HG03025 (cell line): ENCODE measurements around the gene PARP8.
A peak's percentile ranks its signal among the peaks of the same experiment; 100 is the strongest.

Experiments
- ATAC-seq: cut with Tn5 transposase; IDR thresholded peaks from one replicate; pipeline ENCODE4 v1.9.1; 2021; ENCODE audit warnings: mild to moderate bottlenecking, moderate library complexity; ENCODE audit not compliant: unreplicated experiment, low FRiP score

Gene PARP8

GRCh38 chr5:50725800-50726474 lies 59.5 kb downstream of the PARP8 start:
- ATAC-seq: no peak

DNA sequence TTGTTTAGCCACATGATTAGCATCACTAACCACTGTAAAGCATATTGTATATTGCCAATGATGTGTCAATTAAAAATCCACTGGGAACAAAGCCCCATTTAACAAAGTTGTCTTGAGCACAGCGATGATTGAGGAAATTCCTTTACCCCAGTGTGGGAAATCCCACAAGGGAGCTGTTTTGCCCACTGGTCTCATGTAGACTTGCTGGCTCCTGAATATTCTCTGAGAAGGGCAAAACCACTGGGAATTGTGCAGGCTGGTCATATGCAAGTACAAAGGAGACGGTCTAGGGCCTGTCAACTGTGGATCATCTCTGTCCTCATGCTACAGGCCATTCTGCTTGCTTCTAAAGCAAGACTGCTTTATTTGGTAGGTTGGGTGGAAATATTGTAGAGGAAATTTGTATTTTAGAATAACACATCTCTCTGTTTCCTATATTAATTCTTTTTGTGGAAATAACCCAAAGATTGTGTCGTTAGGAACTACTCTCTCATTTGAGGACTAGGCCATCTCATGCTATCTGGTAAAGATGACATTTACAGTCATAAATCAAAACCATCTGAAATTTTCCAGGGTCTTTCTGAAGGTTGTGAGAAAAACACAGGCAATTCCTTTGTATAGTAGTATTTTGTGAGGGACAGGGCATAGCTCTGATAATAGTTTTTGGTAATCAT lies 60.2 kb downstream of the PARP8 start:
- no peak for ATAC-seq

- no peak for ATAC-seq
Measured at GRCh38 chr5:50727149-50727496, 60.7 kb downstream of the PARP8 start.

- ATAC-seq: no peak
Measured at GRCh38 chr5:50727845-50728244, 61.4 kb downstream of the PARP8 start.

GRCh38 chr5:50730336-50730735 lies 63.9 kb downstream of the PARP8 start:
- ATAC-seq: no peak

DNA sequence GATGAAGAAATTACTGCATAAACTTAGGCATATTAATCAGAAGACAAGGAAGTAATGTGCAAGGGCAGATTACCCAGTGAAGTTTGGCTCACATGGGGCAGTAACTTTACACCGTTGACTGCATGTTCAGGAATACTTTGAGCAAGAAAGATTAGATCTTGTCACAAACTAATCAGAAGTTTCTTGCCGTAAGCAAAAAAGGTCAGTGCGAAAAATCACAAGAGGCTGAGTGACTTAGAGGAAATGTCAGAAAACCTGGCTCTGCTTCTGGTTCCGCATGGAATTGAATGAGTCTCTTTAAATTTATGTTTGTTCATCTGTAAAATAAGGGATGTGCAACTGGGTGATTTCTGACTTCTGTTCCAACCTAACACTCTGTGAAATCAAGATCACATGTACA lies 64.4 kb downstream of the PARP8 start:
- no peak for ATAC-seq

GRCh38 chr5:50733741-50734140 lies 67.3 kb downstream of the PARP8 start:
- ATAC-seq: no peak

DNA sequence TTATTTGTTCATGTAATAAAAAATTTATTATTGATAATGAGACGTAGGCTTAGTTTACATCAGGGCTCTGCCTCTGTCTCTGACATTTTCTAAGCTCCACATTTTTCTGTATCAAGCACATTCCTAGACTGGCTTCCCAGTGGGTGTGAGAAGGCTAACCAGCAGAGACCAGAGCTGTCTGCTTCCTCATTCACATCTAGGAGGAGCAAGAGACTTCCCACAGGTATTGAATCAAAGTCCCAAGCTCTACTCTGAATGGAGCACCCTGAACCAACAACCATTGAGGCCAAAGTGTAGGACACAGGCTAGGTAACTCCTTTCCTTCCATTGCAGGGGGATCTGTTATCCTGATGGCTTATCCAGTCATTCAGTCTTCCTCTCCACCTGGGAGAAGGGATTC lies 72.4 kb downstream of the PARP8 start:
- no peak for ATAC-seq

DNA sequence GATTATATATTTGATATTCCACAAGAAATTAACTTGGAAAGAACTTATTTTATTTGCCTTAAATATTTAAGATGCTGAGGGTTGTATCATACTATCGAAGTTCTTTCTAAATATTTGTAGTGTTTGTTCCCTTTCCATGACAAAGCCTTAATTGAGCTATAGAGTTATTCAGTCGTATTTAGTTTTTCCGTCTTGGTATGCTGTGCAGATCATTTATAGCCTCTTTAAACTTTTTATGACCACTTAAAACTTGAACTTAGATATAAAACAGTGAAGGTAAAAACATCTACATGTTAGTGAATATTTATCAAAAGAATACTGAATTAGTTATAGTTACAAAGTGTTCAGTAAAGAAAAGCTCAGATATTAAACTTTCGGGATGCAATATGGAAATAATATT lies 74.4 kb downstream of the PARP8 start:
- no peak for ATAC-seq

DNA sequence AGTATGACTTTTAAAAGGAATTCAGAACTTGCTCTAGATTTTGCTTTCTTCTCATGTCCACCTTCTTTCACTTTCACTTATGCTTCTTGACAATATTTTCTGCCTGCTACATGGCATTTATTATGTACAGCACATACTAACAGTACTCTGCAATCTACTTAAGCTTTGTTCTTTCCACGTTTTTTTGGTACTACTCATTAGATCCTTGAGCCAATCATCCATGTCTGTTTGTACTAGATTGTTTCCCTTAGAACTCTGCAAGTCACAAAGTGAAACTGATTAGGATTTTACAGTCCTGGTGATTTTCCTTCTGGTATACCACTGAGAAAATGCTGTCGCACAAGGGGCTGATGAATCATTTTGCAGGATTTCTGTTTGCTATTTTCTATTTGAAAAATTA lies 78.3 kb downstream of the PARP8 start:
- ATAC-seq: peak; percentile 61

DNA sequence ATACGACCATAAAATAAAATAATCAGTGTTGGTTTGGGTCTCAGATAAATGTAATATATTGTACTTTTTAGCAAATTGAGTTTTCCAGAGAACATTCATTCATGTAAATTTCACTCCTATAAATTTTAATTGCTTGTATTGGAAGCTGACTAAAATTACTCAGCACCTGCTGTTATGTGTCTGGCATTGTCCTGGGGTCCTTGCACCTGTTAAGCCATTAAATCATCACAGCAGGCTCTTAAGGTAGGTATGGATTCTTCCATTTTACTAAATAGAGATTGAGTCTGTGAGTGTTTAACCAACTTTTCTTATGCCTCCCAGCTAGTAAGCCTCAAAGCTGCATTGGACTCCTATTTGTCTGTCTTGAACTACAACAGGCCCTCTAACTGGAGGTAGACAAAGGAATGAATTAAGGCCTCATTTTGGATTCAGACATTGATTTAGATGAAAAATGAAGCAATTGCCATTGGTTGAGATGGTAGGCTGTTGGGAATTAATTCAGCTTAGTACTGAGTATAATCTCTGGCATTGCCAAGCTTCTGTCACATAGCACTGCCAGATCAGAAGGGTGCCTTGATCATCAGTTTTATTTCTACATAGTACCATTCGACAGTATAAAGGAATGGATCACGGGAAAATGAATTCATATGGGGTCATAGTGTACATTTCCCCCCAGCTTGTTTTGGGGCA lies 78.9 kb downstream of the PARP8 start:
- no peak for ATAC-seq

GRCh38 chr5:50749181-50749580 lies 82.7 kb downstream of the PARP8 start:
- ATAC-seq: no peak

- ATAC-seq: no peak
Measured at GRCh38 chr5:50749873-50750272, 83.4 kb downstream of the PARP8 start.

DNA sequence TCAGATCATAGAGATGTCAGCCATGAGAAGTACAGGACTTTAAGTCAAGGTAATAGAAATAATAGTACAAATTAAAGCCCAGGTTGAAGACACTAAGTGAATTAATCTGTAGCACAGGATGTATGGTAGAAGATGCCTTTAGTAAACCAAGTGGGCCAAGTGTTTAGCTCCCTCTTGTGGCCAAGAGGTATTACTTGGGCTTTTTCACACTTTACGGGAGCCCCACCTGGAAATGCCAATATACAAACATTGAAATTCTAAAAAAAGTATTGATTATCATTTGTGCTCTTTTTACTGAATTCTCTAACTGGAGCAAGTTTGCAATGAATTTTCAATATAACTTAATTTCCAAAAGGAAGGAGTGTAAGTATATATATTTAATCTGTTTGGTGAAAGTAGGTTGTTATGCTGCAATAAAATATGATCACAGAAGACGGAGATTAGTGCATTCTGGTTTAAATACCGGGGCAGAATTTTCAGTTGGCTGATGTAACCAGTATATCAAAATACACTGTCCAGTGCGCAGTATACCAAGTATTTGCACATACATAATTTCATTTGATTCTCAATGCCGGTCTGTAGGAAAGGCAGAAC lies 84.7 kb downstream of the PARP8 start:
- peak; percentile 86 for ATAC-seq

- ATAC-seq: no peak
Measured at GRCh38 chr5:50752800-50753199, 86.4 kb downstream of the PARP8 start.

DNA sequence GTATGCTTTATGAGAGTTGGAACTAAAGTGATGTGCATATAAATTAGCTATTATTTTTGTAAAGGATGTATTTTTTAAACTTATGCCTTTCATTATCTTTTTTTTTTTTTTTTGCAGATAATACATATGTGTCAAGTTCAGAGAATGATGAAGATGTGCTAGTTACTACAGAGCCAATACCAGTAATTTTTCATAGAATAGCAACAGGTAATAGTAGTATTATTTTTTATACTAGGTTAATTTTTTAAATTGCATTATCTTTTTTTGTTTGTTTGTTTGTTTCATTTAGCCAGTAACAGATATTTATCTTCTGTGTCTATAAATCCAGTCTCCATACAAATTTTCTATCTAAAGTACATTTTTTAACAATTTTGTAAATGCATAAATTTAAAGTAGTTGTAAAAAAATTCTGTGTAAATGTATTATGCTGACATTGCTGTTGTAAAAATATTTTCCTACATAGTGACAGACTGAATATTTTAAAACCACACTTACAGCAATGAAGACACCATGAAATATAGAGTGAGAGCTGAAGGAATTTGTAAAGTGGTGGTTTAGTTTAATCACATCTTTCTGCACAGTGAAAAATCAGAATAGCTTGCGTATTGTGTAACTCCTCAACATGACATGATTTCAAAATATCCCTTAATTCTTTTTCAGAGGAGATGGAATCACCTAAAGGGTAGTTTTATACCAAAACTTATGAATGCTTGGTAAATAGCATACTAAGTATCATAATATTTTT lies 93.3 kb downstream of the PARP8 start:
- ATAC-seq: no peak

DNA sequence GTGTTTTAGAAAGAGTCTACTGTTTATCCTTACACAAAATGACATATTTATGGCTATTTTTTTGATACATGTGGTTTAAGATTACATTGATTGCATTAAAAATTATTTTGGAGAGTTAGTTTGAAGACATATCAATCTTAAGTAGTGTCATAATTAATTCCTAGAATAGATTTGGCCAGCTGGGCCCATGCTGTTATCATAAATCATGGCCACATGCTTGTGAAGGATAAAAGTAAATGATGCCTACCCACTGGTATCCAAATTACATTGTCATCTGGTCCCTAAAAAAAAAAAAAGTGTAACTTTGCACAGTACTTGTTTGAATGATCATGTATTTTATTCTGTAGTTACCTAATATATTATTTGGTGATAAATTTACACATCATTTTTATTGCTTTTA lies 96.9 kb downstream of the PARP8 start:
- no peak for ATAC-seq

- ATAC-seq: no peak
Measured at GRCh38 chr5:50763846-50764245, 97.4 kb downstream of the PARP8 start.

DNA sequence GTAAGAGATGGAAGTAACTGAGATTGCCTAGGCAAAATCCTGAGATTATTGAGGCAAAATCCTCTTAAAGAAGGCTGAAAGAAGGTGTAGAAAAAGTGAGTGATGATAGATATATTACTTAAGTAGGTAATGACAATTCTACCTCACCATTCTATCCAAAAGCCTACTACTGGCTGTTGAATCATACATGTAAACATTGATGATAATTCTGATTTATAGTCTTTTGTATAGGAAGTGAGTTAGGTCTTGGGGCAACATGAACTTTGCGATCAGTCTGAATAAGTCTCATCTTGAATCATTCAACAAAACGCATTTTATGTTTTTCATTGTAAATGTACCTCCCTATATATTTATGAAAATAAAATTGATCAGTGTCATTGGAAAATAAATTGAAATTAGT lies 99.6 kb downstream of the PARP8 start:
- ATAC-seq: no peak

GRCh38 chr5:50766462-50766861 lies 100.0 kb downstream of the PARP8 start:
- no peak for ATAC-seq

DNA sequence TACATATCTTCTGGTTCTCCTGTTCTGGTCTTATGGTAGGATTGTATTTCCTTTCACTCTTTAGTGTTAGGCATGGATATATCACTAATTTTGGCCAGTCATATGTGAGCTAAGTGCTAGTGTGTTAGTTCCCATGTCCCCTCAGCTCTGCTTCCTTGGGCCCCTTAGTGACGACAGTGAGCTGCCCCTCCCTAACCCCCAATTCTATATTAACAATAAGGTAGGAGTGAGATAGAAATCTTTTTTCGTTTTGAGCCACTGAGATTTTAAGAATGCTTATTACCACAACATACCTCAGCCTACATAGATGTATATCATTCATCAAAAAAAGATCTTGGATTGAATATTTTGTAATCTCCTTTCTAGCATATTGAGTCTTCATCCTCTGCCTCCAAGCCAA lies 100.5 kb downstream of the PARP8 start:
- no peak for ATAC-seq
